Stimulated activated CD8-positive, alpha-beta memory T cell treated with anti-CD3 and anti-CD28 coated beads, Interleukin-12 subunit alpha, Interleukin-12 subunit beta, amount 100 ng/mL, for 4 hours (primary cell): ENCODE measurements around the gene SLC35F3.
A peak's percentile ranks its signal among the peaks of the same experiment; 100 is the strongest.

ENCODE experiments used
- DNase-seq: peaks from one replicate; pipeline ENCODE4 v3.0.0-alpha.2; 2020; ENCODE audit warnings: low read depth

SLC35F3 gene

GRCh38 chr1:234322097-234322496, 417.6 kb downstream of the SLC35F3 start:
- no peak for DNase-seq

GRCh38 chr1:234322979-234323378, 418.5 kb downstream of the SLC35F3 start:
- DNase-seq = no peak

GRCh38 chr1:234324821-234325220, 420.3 kb downstream of the SLC35F3 start:
- DNase-seq = no peak

GRCh38 chr1:234325878-234326496, 421.5 kb downstream of the SLC35F3 start:
- DNase-seq = no peak

- DNase-seq = peak; percentile 20
Observed at GRCh38 chr1:234326497-234327366, 422.3 kb downstream of the SLC35F3 start.

- DNase-seq = no peak
Observed at GRCh38 chr1:234327577-234328164, 423.2 kb downstream of the SLC35F3 start.

- no peak for DNase-seq
Observed at GRCh38 chr1:234330843-234331215, 426.4 kb downstream of the SLC35F3 start.

GRCh38 chr1:234331507-234331906, 427.0 kb downstream of the SLC35F3 start:
- no peak for DNase-seq

- DNase-seq = no peak
Observed at GRCh38 chr1:234336359-234336758, 431.9 kb downstream of the SLC35F3 start.

- DNase-seq = no peak
Observed at GRCh38 chr1:234337233-234337632, 432.8 kb downstream of the SLC35F3 start.

- no peak for DNase-seq
Observed at GRCh38 chr1:234340528-234340927, 436.1 kb downstream of the SLC35F3 start.

GRCh38 chr1:234342774-234343173, 438.3 kb downstream of the SLC35F3 start:
- no peak for DNase-seq

GRCh38 chr1:234345237-234345636, 440.8 kb downstream of the SLC35F3 start:
- DNase-seq = no peak

- no peak for DNase-seq
Observed at GRCh38 chr1:234348964-234349363, 444.5 kb downstream of the SLC35F3 start.

GRCh38 chr1:234355782-234356510, 451.5 kb downstream of the SLC35F3 start:
- no peak for DNase-seq

- peak; percentile 19 for DNase-seq
Observed at GRCh38 chr1:234356615-234357269, 452.3 kb downstream of the SLC35F3 start.

- no peak for DNase-seq
Observed at GRCh38 chr1:234357831-234358230, 453.4 kb downstream of the SLC35F3 start.

- DNase-seq = no peak
Observed at GRCh38 chr1:234361102-234361603, 456.7 kb downstream of the SLC35F3 start.

GRCh38 chr1:234362558-234362957, 458.1 kb downstream of the SLC35F3 start:
- DNase-seq = no peak

- DNase-seq = no peak
Observed at GRCh38 chr1:234368320-234369032, 464.0 kb downstream of the SLC35F3 start.

GRCh38 chr1:234369033-234369430, 464.6 kb downstream of the SLC35F3 start:
- DNase-seq = no peak
